ENCODE data around the gene RAB3GAP1.

DNA sequence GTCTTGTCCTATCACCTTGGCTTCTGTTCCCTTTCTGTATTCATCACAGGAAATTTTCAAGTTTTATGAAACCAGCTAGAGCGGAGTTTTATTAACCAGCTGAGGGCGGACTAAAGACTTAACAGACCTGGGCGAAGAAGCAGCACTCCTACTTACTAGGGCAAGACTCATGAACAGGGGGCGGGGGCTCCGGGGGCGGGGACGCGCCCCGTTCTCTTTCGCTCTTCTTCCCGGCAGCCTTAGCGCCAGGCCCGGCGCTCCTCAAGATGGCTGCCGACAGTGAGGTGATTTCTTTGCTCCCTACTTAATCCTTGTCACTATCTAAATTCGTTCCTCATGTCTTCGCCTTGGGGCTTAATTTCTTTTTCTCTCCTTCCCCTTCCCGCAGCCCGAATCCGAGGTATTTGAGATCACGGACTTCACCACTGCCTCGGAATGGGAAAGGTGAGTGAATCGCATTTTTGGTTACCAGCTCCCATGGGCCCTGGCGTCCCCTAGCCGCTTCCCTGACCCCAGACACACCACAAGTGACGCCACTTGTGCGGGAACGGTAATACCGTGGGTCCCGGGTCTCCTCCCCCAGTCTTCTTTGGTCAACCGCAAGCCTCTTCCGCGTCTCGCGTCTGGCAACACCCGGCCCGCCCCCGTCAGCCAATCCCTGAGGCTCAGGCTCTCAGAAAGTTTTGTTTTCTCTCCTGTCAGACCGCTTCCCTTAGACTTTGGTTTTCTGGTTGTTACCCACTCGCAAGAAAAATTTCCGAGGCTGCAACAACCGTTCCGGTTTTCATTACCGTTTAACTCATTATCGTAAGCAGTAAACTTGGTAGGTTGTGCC is at the start of gene RAB3GAP1:
- TF ChIP-seq, protein P1, sequence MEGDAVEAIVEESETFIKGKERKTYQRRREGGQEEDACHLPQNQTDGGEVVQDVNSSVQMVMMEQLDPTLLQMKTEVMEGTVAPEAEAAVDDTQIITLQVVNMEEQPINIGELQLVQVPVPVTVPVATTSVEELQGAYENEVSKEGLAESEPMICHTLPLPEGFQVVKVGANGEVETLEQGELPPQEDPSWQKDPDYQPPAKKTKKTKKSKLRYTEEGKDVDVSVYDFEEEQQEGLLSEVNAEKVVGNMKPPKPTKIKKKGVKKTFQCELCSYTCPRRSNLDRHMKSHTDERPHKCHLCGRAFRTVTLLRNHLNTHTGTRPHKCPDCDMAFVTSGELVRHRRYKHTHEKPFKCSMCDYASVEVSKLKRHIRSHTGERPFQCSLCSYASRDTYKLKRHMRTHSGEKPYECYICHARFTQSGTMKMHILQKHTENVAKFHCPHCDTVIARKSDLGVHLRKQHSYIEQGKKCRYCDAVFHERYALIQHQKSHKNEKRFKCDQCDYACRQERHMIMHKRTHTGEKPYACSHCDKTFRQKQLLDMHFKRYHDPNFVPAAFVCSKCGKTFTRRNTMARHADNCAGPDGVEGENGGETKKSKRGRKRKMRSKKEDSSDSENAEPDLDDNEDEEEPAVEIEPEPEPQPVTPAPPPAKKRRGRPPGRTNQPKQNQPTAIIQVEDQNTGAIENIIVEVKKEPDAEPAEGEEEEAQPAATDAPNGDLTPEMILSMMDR (IDR thresholded peaks at IDR 0.05): no peak
- TF ChIP-seq EZH2phosphoT487 (IDR thresholded peaks at IDR 0.05) (no peak), EZH2 (IDR thresholded peaks at IDR 0.05) (peak; percentile 47)
